Astrocyte (in vitro differentiated cells and primary cell): ENCODE measurements around the gene HECTD4. TPM values are rescaled to one million over a fixed set of nuclear protein-coding genes. Genes with fewer than 3 reads are reported as not detected.
"Not testable (repeated sequence)": the region's sequence is repeated elsewhere in the genome, so short reads cannot be mapped to it uniquely, and the experiment has no call there.

Experiments
- DNase-seq: peaks from one replicate; pipeline ENCODE4 v3.0.0-alpha.2; 2010; ENCODE audit warnings: low read depth
- FAIRE-seq: peaks from 2 replicates; lab custom pipeline; 2011; peaks lifted over from hg19 to GRCh38; lab: Jason Lieb, UNC
- H2AFZ ChIP-seq: 2 replicates; pipeline ENCODE4 v1.6.0; 2012; ENCODE audit warnings: low read depth, low read length, inconsistent platforms
- H3K27ac ChIP-seq: 2 replicates; pipeline ENCODE4 v1.5.1; 2011; ENCODE audit warnings: low read depth, low read length, inconsistent platforms
- H3K27me3 ChIP-seq: 2 replicates; pipeline ENCODE4 v1.6.0; 2011; ENCODE audit warnings: low read length, inconsistent platforms; ENCODE audit not compliant: insufficient read depth
- H3K36me3 ChIP-seq: 2 replicates; pipeline ENCODE4 v1.5.1; 2011; ENCODE audit warnings: low read length, inconsistent platforms; ENCODE audit not compliant: insufficient read depth
- H3K4me1 ChIP-seq: 2 replicates; pipeline ENCODE4 v1.5.1; 2011; ENCODE audit warnings: low read length, inconsistent platforms; ENCODE audit not compliant: insufficient read depth
- H3K4me2 ChIP-seq: 2 replicates; pipeline ENCODE4 v1.6.0; 2012; ENCODE audit warnings: low read length, inconsistent platforms
- H3K4me3 ChIP-seq: 2 replicates; pipeline ENCODE4 v1.5.1; 2011; ENCODE audit warnings: low read depth, mild to moderate bottlenecking, low read length, inconsistent platforms; ENCODE audit not compliant: insufficient read depth
- H3K79me2 ChIP-seq: 2 replicates; pipeline ENCODE4 v1.6.0; 2012; ENCODE audit warnings: mild to moderate bottlenecking, low read length, inconsistent platforms; ENCODE audit not compliant: insufficient read depth
- H3K9ac ChIP-seq: 2 replicates; pipeline ENCODE4 v1.6.0; 2012; ENCODE audit warnings: mild to moderate bottlenecking, low read length, inconsistent platforms
- H3K9me3 ChIP-seq: 2 replicates; pipeline ENCODE4 v1.5.1; 2012; ENCODE audit warnings: low read depth, mild to moderate bottlenecking, low read length, inconsistent platforms; ENCODE audit not compliant: insufficient read depth
- H4K20me1 ChIP-seq: 2 replicates; pipeline ENCODE4 v1.6.0; 2012; ENCODE audit warnings: low read length, inconsistent platforms; ENCODE audit not compliant: insufficient read depth
- H3K27ac Mint-ChIP-seq: one replicate; pipeline ENCODE4 v1.8.0; 2021; ENCODE audit warnings: mild to moderate bottlenecking, mixed read lengths; ENCODE audit not compliant: unreplicated experiment
- H3K27me3 Mint-ChIP-seq: one replicate; pipeline ENCODE4 v1.8.0; 2021; ENCODE audit warnings: low read depth, mixed read lengths; ENCODE audit not compliant: unreplicated experiment
- H3K36me3 Mint-ChIP-seq: one replicate; pipeline ENCODE4 v1.8.0; 2021; ENCODE audit warnings: low read depth, mixed read lengths; ENCODE audit not compliant: unreplicated experiment
- H3K4me1 Mint-ChIP-seq: one replicate; pipeline ENCODE4 v1.8.0; 2021; ENCODE audit warnings: low read depth, mixed read lengths; ENCODE audit not compliant: unreplicated experiment
- H3K4me3 Mint-ChIP-seq: one replicate; pipeline ENCODE4 v1.8.0; 2021; ENCODE audit warnings: mild to moderate bottlenecking, moderate library complexity, mixed read lengths; ENCODE audit not compliant: unreplicated experiment
- H3K9me3 Mint-ChIP-seq: one replicate; pipeline ENCODE4 v1.8.0; 2021; ENCODE audit warnings: mild to moderate bottlenecking, mixed read lengths; ENCODE audit not compliant: unreplicated experiment
- EZH2 ChIP-seq: IDR thresholded peaks from 2 replicates; pipeline ENCODE4 v1.6.1; 2012; ENCODE audit warnings: mild to moderate bottlenecking, low read length, inconsistent platforms; ENCODE audit not compliant: insufficient read depth
- total RNA-seq: library from RNA; stranded (reverse); gene quantifications from 2 replicates; pipeline ENCODE4 v1.2.1, GENCODE V29; 2021
- TF ChIP-seq, protein P1 (sequence below): IDR thresholded peaks from 2 replicates; pipeline ENCODE4 v1.5.1; 2011; ENCODE audit warnings: low read depth, mild to moderate bottlenecking, inconsistent platforms, low read length, moderate library complexity; ENCODE audit not compliant: insufficient read depth

HECTD4 gene
- total RNA-seq, 1 donor from 2014 or later: 38.9 TPM

DNA sequence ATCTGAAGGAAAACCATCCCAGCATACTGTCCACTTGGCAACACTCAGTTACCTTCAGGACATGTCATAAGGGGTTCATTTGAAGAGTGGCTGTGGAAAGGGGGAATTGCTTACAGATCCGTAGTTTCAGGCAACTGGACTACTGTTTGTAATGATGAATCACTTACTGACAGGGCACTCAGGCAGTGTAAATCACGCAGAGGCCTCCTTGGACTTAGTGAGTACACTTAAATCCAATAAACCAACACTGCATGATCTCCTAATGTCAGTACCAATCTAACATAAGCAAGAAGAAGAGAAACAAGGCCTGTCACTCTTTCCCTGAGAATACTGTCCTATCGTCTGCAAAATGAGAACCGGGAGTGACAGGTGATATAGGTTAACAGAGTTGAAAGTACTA is 152.1 kb downstream of the HECTD4 start:
- no peaks in the 10 kb centered on the region for H3K9me3 Mint-ChIP-seq
- H3K27ac Mint-ChIP-seq: no peak overlapping the region
- H3K27me3 Mint-ChIP-seq: no peaks in the 10 kb centered on the region
- Histone ChIP-seq H3K9me3 (no peaks in the 10 kb centered on the region), H3K27me3 (no peaks in the 10 kb centered on the region), H3K4me3 (no peak overlapping the region), H3K9ac (no peak overlapping the region), H4K20me1 (no peaks in the 10 kb centered on the region), H3K4me2 (no peak overlapping the region), H3K4me1 (no peaks in the 10 kb centered on the region), H2AFZ (no peak overlapping the region), H3K36me3 (peaks cover 34% of the 10 kb centered on the region), H3K79me2 (no peaks in the 10 kb centered on the region), H3K27ac (no peak overlapping the region)
- H3K36me3 Mint-ChIP-seq: peaks cover 5% of the 10 kb centered on the region
- H3K4me3 Mint-ChIP-seq: no peak overlapping the region
- TF ChIP-seq, protein P1, sequence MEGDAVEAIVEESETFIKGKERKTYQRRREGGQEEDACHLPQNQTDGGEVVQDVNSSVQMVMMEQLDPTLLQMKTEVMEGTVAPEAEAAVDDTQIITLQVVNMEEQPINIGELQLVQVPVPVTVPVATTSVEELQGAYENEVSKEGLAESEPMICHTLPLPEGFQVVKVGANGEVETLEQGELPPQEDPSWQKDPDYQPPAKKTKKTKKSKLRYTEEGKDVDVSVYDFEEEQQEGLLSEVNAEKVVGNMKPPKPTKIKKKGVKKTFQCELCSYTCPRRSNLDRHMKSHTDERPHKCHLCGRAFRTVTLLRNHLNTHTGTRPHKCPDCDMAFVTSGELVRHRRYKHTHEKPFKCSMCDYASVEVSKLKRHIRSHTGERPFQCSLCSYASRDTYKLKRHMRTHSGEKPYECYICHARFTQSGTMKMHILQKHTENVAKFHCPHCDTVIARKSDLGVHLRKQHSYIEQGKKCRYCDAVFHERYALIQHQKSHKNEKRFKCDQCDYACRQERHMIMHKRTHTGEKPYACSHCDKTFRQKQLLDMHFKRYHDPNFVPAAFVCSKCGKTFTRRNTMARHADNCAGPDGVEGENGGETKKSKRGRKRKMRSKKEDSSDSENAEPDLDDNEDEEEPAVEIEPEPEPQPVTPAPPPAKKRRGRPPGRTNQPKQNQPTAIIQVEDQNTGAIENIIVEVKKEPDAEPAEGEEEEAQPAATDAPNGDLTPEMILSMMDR: no peak
- no peak for TF ChIP-seq EZH2
- FAIRE-seq (no peak), DNase-seq (no peak)
- H3K4me1 Mint-ChIP-seq: no peaks in the 10 kb centered on the region

GRCh38 chr12:112226768-112227167 is 155.5 kb downstream of the HECTD4 start:
- DNase-seq: no peak
- H3K4me3 ChIP-seq: no peak overlapping the region
- no peak overlapping the region for H3K27ac ChIP-seq
- H3K36me3 Mint-ChIP-seq: peaks cover 3% of the 10 kb centered on the region
- no peaks in the 10 kb centered on the region for H3K27me3 ChIP-seq
- TF ChIP-seq, protein P1: no peak
- TF ChIP-seq EZH2: no peak
- no peaks in the 10 kb centered on the region for H3K9me3 Mint-ChIP-seq
- H3K4me1 ChIP-seq: no peaks in the 10 kb centered on the region
- no peak for FAIRE-seq
- H3K4me2 ChIP-seq: no peak overlapping the region
- H3K27me3 Mint-ChIP-seq: no peaks in the 10 kb centered on the region
- no peak overlapping the region for H3K4me3 Mint-ChIP-seq
- H2AFZ ChIP-seq: no peak overlapping the region
- H3K9me3 ChIP-seq: no peaks in the 10 kb centered on the region
- no peaks in the 10 kb centered on the region for H3K4me1 Mint-ChIP-seq
- no peaks in the 10 kb centered on the region for H3K79me2 ChIP-seq
- no peaks in the 10 kb centered on the region for H4K20me1 ChIP-seq
- no peak overlapping the region for H3K9ac ChIP-seq
- peaks cover 30% of the 10 kb centered on the region for H3K36me3 ChIP-seq
- no peak overlapping the region for H3K27ac Mint-ChIP-seq

- peaks cover 18% of the 10 kb centered on the region for H3K36me3 Mint-ChIP-seq
- H3K9ac ChIP-seq, H3K27me3 Mint-ChIP-seq, H2AFZ ChIP-seq, H3K4me1 Mint-ChIP-seq, H3K4me1 ChIP-seq, H4K20me1 ChIP-seq, H3K4me3 ChIP-seq, H3K27ac ChIP-seq, H3K9me3 Mint-ChIP-seq, H3K9me3 ChIP-seq, H3K27me3 ChIP-seq, H3K27ac Mint-ChIP-seq, FAIRE-seq, DNase-seq, H3K4me3 Mint-ChIP-seq, H3K79me2 ChIP-seq, H3K4me2 ChIP-seq: not testable (repeated sequence)
- H3K36me3 ChIP-seq: peaks cover 13% of the 10 kb centered on the region
Observed at GRCh38 chr12:112220628-112221027, 161.6 kb downstream of the HECTD4 start.
